ENCODE data around the gene SHISA6. TPM values are rescaled to one million over a fixed set of nuclear protein-coding genes. Genes with fewer than 3 reads are reported as not detected.

The SHISA6 gene
- total RNA-seq (2014; rRNA removed; shearing (Covaris generic)): 0.63 and 1.0 TPM in 2 replicates

- H3K36me3 ChIP-seq (replicated peaks; ENCODE audit: control insufficient read depth, insufficient read depth, low read length): no peaks in the 10 kb centered on the region
- DNase-seq: peak; percentile 82
- peaks cover 57% of the 10 kb centered on the region for H3K27me3 ChIP-seq (ENCODE audit: control insufficient read depth, insufficient read depth, low read length)
- peak within 1 kb of the TSS; percentile 57 for H3K4me3 ChIP-seq (ENCODE audit: insufficient read depth, low read depth, low read length)
Observed at GRCh38 chr17:11240841-11241610, at the start of gene SHISA6. SHISA6 (plus strand) TSS chr17:11241213.

DNA sequence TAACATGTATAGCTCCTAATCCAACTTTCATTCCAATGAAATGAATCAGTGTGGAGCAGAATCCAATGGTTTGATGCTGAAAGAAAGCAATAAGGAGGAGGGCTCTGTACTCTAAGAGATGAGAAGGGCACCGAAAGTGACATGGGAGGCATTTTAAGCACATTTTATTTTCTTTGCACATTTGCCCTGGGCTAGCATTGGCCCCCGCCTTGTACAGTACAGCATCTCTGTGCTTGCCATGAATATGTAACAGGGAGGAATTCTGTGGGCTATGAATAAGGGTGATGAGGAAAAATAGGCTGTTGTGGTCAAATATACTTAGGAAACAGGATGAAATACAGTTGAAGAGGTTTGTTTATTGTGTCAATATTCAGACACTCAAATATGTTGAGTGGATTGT, 45.2 kb upstream of the SHISA6 start:
- Histone ChIP-seq H3K4me3 (ENCODE audit: insufficient read depth, low read depth, low read length) (no peak overlapping the region), H3K27me3 (ENCODE audit: control insufficient read depth, insufficient read depth, low read length) (peaks cover 4% of the 10 kb centered on the region; the same call in 1 of the 2 replicates), H3K36me3 (replicated peaks; ENCODE audit: control insufficient read depth, insufficient read depth, low read length) (no peaks in the 10 kb centered on the region)
- no peak for DNase-seq

GRCh38 chr17:11204991-11205390, 36.0 kb upstream of the SHISA6 start:
- no peak overlapping the region for H3K4me3 ChIP-seq (ENCODE audit: insufficient read depth, low read depth, low read length)
- no peak for DNase-seq
- H3K36me3 ChIP-seq (replicated peaks; ENCODE audit: control insufficient read depth, insufficient read depth, low read length): no peaks in the 10 kb centered on the region
- H3K27me3 ChIP-seq (ENCODE audit: control insufficient read depth, insufficient read depth, low read length): peaks cover 2% of the 10 kb centered on the region; the same call in 1 of the 2 replicates

DNA sequence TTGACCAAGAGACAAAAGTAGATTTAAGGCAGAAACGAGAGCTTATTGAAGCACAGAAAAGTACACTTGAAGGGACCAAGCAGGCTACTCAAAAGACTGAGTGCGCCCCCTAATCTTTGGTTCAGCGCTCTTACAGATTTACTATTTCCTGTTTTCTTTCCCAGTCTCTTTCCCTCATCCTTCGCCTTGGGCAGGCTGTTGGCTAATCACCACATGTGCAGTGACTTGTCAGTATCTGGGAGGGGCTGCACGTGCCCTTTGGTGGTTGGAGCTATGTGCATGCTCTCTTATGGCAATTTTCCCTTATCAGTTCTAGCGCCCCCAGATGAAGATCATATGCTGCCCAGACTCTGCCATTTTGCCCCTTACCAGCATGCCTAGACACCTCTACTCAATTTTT, 35.4 kb upstream of the SHISA6 start:
- DNase-seq: no peak
- H3K4me3 ChIP-seq (ENCODE audit: insufficient read depth, low read depth, low read length): no peak overlapping the region
- H3K27me3 ChIP-seq (ENCODE audit: control insufficient read depth, insufficient read depth, low read length): peaks cover 2% of the 10 kb centered on the region; the same call in 1 of the 2 replicates

DNA sequence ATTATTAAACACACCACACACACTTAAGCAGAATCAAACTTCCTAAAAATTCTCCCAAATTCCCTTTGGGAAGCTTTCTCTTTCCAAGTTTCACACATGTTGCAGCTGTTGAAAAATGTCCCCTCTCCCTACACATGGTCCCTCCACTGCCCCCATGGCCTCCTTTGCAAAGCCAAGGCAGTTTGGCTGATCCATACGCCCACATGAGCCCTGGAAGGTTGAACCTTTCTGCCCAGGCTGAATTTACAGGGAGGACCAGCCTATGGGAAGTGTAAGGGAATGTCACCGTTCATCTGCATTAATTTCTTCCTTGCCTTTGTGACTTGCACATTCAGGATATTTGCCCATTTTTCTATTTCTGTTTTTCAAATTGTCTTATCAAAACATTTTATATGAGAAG, 31.1 kb upstream of the SHISA6 start:
- H3K27me3 ChIP-seq (ENCODE audit: control insufficient read depth, insufficient read depth, low read length): no peaks in the 10 kb centered on the region
- no peaks in the 10 kb centered on the region for H3K36me3 ChIP-seq (replicated peaks; ENCODE audit: control insufficient read depth, insufficient read depth, low read length)
- H3K4me3 ChIP-seq (ENCODE audit: insufficient read depth, low read depth, low read length): no peak overlapping the region
- no peak for DNase-seq

More for the DNA sequence above, 35.4 kb upstream of the SHISA6 start:
- H3K36me3 ChIP-seq (replicated peaks; ENCODE audit: control insufficient read depth, insufficient read depth, low read length): no peaks in the 10 kb centered on the region

GRCh38 chr17:11212792-11213191, 28.2 kb upstream of the SHISA6 start:
- no peaks in the 10 kb centered on the region for H3K36me3 ChIP-seq (replicated peaks; ENCODE audit: control insufficient read depth, insufficient read depth, low read length)
- H3K27me3 ChIP-seq (ENCODE audit: control insufficient read depth, insufficient read depth, low read length): no peaks in the 10 kb centered on the region
- H3K4me3 ChIP-seq (ENCODE audit: insufficient read depth, low read depth, low read length): no peak overlapping the region
- DNase-seq: no peak

GRCh38 chr17:11216976-11217375, 24.0 kb upstream of the SHISA6 start:
- DNase-seq: no peak
- H3K27me3 ChIP-seq (ENCODE audit: control insufficient read depth, insufficient read depth, low read length): no peaks in the 10 kb centered on the region
- no peak overlapping the region for H3K4me3 ChIP-seq (ENCODE audit: insufficient read depth, low read depth, low read length)
- H3K36me3 ChIP-seq (replicated peaks; ENCODE audit: control insufficient read depth, insufficient read depth, low read length): no peaks in the 10 kb centered on the region

- H3K27me3 ChIP-seq (ENCODE audit: control insufficient read depth, insufficient read depth, low read length): no peaks in the 10 kb centered on the region
- no peak overlapping the region for H3K4me3 ChIP-seq (ENCODE audit: insufficient read depth, low read depth, low read length)
- DNase-seq: no peak
- H3K36me3 ChIP-seq (replicated peaks; ENCODE audit: control insufficient read depth, insufficient read depth, low read length): no peaks in the 10 kb centered on the region
Observed at GRCh38 chr17:11221196-11221595, 19.8 kb upstream of the SHISA6 start.

DNA sequence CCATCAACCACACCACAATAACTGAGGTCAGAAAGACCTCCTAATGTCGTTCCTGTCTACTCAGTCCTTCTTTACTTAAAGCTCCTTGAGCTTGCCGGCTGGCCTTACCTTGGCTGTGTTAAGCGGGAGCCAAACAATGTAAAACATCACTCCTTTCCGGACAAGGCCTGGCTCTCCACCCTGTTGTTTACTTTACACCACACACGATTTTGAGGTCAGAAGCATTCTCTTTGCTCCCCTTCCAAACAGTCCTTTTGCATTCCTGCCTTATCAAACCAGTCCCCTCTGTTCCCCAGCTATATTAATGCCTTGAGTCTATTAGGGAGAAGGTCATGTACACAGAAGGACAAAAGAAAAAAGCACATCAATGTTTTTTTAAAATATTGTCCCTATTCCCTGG, 19.3 kb upstream of the SHISA6 start:
- no peaks in the 10 kb centered on the region for H3K36me3 ChIP-seq (replicated peaks; ENCODE audit: control insufficient read depth, insufficient read depth, low read length)
- no peaks in the 10 kb centered on the region for H3K27me3 ChIP-seq (ENCODE audit: control insufficient read depth, insufficient read depth, low read length)
- no peak for DNase-seq
- no peak overlapping the region for H3K4me3 ChIP-seq (ENCODE audit: insufficient read depth, low read depth, low read length)

- H3K36me3 ChIP-seq (replicated peaks; ENCODE audit: control insufficient read depth, insufficient read depth, low read length): no peaks in the 10 kb centered on the region
- peak; percentile 33 for DNase-seq
- peaks cover 49% of the 10 kb centered on the region for H3K27me3 ChIP-seq (ENCODE audit: control insufficient read depth, insufficient read depth, low read length)
- no peak overlapping the region for H3K4me3 ChIP-seq (ENCODE audit: insufficient read depth, low read depth, low read length)
Observed at GRCh38 chr17:11238705-11239104, 2.3 kb upstream of the SHISA6 start.

DNA sequence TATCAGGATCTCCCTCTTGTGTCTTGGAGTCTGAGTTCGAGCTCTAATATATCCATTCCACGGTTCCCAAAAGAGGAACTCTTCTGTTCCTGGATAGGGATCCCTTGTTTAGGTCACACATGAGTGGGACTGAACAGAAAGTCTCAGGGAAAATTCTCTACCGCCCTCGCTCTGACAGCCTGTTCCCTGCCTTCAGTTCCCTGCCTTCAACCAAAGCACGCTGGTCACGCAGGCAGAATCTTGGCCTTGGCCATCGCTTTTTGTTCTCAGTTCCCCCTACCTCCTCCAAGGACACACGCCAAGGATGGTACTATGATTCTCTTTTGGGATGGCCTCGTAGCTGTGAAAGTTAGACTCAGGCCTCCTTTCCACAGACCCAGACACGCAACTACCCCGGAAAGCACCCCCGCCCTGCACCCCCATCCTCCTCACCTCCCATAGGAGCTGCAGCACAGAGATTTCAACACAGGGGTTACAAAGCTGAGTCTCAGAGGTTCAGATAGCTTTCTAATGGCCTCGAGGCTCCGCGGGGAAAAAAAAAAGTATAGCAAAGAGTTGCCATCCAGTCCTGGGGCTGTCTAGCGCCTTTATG, 1.5 kb upstream of the SHISA6 start:
- Histone ChIP-seq H3K27me3 (ENCODE audit: control insufficient read depth, insufficient read depth, low read length) (peaks cover 55% of the 10 kb centered on the region), H3K4me3 (ENCODE audit: insufficient read depth, low read depth, low read length) (peak overlapping the region; percentile 57), H3K36me3 (replicated peaks; ENCODE audit: control insufficient read depth, insufficient read depth, low read length) (no peaks in the 10 kb centered on the region)
- peak; percentile 29 for DNase-seq

DNA sequence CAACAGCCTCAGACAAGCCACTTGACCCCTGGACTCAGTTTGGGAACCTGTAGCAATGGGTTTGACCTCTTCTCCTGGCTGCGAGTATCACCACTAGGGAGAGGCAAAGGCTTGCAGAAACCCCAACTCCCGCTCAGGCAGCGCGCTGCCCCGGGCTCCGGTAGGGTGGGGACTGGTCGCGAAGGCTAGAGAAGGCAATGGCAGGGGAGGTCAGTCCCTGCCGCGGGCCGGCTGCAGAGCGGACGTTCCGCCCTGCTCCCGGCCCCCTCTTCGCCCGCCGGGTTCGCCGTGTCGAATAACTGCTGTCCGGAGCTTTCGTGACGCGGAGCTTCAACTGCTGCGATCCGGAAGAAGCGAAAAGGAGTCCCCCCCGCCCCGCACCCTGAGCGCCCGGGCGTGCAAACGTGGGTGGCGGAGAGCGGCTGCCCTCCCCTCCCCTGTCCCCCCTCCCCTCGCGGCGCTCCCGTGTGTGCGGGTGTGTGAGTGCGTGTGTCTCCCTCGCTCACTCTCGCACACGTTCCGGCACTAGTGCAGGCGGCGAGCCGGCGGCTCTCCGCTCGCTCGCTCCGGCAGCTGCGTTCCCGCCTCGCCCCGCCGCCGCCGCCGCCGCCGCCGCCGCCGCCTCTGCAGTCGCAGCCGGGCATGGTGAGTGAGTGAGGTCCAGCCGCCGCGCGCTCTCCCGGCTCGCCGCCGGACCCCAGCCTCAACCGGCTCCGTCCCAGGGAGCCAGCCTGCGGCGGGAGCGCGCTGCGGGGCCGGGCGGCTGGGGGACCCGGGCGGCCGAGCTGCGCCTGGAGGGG, 772 bp upstream of the SHISA6 start:
- no peaks in the 10 kb centered on the region for H3K36me3 ChIP-seq (replicated peaks; ENCODE audit: control insufficient read depth, insufficient read depth, low read length)
- H3K27me3 ChIP-seq (ENCODE audit: control insufficient read depth, insufficient read depth, low read length): peaks cover 57% of the 10 kb centered on the region
- peak; percentile 82 for DNase-seq
- peak overlapping the region; percentile 57 for H3K4me3 ChIP-seq (ENCODE audit: insufficient read depth, low read depth, low read length)

DNA sequence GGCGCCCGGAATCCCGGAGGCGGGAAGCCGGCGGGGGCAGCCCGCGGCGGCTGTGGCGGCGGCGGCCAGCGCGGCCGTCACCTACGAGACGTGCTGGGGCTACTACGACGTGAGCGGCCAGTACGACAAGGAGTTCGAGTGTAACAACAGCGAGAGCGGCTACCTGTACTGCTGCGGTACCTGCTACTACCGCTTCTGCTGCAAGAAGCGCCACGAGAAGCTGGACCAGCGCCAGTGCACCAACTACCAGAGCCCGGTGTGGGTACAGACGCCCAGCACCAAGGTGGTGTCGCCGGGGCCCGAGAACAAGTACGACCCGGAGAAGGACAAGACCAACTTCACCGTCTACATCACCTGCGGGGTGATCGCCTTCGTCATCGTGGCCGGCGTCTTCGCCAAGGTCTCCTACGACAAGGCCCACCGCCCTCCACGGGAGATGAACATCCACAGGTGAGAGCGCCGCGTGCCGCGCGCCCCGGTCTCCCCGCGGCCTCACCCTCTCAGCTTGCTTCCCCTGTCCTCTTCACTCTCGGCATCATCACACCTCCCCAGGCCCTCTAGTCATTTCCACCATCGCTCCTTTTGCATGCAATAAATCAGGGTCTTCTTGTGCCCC, 706 bp downstream of the SHISA6 start:
- H3K4me3 ChIP-seq (ENCODE audit: insufficient read depth, low read depth, low read length): peak overlapping the region; percentile 19; the same call in 1 of the 2 replicates
- peak; percentile 77 for DNase-seq

DNA sequence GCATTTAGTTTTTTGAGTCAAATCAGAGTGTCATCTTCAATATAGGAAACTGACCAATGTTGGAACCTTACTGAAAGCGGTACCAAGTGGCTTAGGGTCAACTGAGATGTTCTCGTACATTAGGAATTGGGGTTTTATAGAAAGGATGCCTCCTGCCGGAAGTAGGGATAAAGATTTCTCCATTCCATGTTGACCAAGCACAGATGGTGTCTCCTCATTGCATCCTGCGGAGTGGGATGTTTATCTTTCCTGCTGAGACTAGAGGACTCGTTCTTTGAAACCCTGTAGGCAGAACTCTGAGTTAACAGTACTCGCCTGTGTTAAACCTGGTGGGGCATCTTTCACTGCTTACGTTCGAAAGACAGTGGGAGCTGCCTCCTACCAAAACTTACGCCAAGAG, 1.4 kb downstream of the SHISA6 start:
- Histone ChIP-seq H3K4me3 (ENCODE audit: insufficient read depth, low read depth, low read length) (no peak overlapping the region), H3K27me3 (ENCODE audit: control insufficient read depth, insufficient read depth, low read length) (peaks cover 57% of the 10 kb centered on the region), H3K36me3 (replicated peaks; ENCODE audit: control insufficient read depth, insufficient read depth, low read length) (no peaks in the 10 kb centered on the region)
- DNase-seq: peak; percentile 43

More for the DNA sequence above, 706 bp downstream of the SHISA6 start:
- Histone ChIP-seq H3K27me3 (ENCODE audit: control insufficient read depth, insufficient read depth, low read length) (peaks cover 57% of the 10 kb centered on the region), H3K36me3 (replicated peaks; ENCODE audit: control insufficient read depth, insufficient read depth, low read length) (no peaks in the 10 kb centered on the region)
